GM18502 (cell line): ENCODE results near the gene GRK7.
A peak's percentile ranks its signal among the peaks of the same experiment; 100 is the strongest.

ENCODE experiments used
- ATAC-seq: cut with Tn5 transposase; IDR thresholded peaks from one replicate; pipeline ENCODE4 v1.9.1; 2021; ENCODE audit warnings: mild to moderate bottlenecking; ENCODE audit not compliant: unreplicated experiment, poor library complexity

Gene GRK7

GRCh38 chr3:141763088-141763750 is at the start of gene GRK7:
TSS of gene GRK7 (plus strand) at chr3:141763408. CDS start at chr3:141778285, 14,877 bp downstream.
- ATAC-seq: no peak

DNA sequence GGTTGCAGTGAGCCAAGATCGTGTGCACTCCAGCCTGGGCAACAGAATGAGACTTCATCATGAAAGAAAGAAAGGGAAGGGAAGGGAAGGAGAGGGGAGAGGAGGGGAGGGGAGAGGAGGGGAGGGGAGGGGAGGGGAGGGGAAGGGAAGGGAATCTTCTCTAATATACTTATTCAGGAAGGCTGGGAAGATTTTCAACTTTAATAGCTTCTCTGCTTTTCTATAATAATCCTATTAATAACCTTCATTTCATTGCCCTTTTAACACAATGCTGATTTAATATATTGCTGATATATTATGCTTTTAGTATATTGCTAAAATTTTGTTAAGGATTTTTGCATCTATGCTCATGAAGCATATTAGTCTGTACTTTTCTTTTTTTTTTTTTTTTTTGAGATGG is 48.5 kb upstream of the GRK7 start:
- ATAC-seq: no peak

DNA sequence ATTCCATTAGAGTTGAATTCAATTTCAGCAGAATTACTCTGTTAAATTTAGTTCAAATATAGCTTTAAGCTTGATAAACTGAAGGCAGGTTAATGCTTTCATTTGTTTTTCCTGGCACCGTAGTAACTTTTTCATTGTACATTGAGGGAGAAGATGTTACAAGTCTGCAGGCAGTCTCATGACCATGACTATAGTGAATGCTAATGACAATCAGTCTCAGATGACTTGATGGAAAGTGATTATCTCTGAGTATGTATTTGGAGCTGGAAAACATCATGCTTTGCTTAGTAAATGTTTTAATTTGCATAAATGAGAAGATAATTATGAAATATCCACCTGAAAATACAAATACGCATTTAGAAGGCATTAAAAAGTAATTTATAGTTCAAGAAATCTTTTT is 41.1 kb upstream of the GRK7 start:
- no peak for ATAC-seq

- no peak for ATAC-seq
Measured at GRCh38 chr3:141722648-141723047, 40.6 kb upstream of the GRK7 start.

- no peak for ATAC-seq
Measured at GRCh38 chr3:141723255-141723654, 40.0 kb upstream of the GRK7 start.

- no peak for ATAC-seq
Measured at GRCh38 chr3:141724186-141724585, 39.0 kb upstream of the GRK7 start.

GRCh38 chr3:141725036-141725435 is 38.2 kb upstream of the GRK7 start:
- ATAC-seq: no peak

GRCh38 chr3:141726483-141726882 is 36.7 kb upstream of the GRK7 start:
- ATAC-seq: no peak

GRCh38 chr3:141728355-141728892 is 34.8 kb upstream of the GRK7 start:
- no peak for ATAC-seq

- no peak for ATAC-seq
Measured at GRCh38 chr3:141729240-141729639, 34.0 kb upstream of the GRK7 start.

DNA sequence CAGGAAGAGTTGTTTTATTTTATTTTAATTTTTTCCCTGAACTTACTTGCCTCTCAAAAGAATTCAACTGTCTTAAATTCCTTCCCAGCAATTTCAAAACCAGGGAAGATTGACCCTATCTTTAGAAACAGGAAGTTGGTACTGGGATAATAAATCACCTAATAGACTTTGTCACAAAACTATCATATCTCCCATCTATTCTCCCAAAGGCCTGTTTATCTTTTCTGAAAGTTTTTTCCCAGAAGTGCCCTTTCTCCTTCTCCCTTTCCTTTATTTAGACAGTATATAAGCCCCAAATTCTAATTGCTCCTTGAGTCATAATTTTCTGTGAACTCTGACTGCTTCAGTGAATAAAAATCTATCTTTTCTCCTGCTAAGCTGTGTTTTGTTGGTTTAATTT is 28.0 kb upstream of the GRK7 start:
- no peak for ATAC-seq

DNA sequence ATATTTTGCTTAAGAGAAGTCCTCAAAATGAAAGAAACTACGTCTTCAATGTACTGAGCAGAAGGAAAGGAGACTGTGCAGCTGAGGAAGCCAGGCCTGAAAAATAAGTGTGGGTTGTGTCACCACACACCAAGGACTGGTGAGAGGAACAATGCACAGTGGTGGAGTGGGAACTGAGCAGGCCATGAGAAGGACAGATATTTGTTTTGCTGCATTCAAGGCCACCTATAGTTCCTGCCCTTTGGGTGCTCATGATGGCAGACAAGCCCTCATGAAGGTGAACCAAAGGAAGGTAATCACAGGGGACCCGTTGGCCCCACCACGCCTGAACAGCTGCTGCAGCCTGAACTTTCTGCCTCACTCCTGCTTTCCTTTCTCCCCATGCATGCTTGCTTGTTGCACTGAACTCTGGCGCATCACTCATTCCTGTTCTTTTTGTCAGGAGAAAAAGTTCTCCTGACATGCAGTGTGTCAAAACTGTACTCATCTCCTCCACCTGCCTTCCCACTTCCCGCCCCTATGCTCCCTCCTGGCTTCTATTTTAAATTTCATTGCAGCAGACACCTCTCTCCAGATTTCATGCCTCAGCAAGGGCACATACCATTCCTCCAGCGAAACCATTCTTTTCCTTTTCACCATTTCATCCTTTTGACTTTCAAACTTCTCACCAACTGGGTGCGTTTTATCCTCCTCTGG is 27.3 kb upstream of the GRK7 start:
- ATAC-seq: no peak

- no peak for ATAC-seq
Measured at GRCh38 chr3:141737093-141737492, 26.1 kb upstream of the GRK7 start.

GRCh38 chr3:141737678-141738021 is 25.6 kb upstream of the GRK7 start:
- ATAC-seq: no peak

DNA sequence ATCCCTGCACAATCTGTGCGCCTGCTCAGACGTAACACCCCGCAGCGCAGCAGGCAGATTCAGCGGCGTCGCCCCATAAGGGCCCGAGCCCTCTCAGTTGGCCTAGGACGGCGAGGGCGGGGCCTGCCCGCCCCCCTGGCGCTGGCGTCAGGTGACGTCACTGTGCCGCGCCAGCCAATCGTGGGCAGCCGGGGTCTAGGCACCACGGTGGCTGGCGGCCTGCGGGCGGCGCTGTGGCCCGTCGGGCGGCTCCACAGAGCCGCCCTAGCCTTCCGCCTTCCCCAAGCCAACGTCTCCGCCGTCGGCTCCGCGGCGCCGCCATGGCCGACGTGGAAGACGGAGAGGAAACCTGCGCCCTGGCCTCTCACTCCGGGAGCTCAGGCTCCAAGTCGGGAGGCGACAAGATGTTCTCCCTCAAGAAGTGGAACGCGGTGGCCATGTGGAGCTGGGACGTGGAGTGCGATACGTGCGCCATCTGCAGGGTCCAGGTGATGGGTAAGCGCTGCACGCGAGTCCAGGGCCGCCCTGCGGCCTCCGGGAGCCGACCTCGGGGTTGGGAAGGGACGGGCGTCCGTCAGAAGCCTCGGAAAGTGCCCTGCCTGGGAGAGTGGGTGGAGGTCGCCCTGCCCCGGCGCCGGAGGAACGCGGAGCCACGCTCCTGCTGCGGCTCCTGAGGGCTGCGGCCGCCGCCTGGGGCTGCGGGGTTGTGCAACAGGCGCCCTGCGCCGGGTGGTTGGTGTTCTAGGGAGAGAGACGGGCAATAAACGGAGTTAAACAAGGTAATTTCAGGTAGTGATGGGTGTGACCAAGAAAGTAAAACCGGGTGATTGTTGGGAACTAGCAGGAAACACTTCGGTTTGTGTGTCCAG is 25.0 kb upstream of the GRK7 start, which contains the start of gene RNF7:
Gene RNF7, plus strand, starts transcription at position 277 of the 869 bp plus-strand sequence. Its CDS starts 44 bp downstream, at position 321.
- ATAC-seq: peak; percentile 97

DNA sequence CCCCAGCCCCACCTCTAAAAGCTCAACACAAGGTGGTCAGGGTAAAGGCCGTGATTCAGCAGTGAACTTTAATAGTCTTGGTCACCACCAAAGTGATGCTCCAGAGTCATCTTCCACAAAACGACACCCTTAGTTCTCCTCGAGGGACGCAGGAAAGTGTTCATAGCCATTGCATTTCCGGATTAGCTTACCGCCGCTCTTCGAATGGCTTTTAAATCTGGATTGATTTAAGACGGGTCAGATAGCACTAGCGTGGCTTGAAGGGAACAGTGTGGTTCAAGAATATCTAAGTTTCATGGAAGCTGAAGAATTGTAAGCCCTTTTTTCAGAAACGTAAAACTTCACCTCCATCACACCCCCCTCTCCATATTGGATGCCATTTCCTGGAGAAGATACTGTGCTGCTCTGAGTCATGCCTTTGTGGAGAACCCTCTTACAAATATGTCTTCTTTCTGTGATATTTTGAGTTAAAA is 24.3 kb upstream of the GRK7 start:
- no peak for ATAC-seq

DNA sequence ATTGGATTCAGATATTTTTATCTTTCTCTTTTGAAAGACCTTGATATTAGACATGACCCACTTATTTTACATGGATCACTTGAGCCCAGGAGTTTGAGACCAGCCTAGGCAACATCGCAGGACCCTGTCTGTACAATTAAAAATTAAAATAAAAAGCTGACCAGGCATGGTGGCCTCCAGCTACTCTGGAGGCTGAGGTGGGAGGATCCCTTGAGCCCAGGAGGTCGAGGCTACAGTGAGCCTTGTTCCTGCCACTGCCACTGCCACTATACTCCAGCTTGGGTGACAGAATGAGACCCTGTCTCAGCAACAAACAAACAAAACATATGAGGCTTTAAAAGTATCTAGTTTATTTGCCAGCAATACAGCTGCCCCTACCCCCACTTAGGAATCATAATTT is 23.5 kb upstream of the GRK7 start:
- no peak for ATAC-seq

GRCh38 chr3:141740349-141740748 is 22.9 kb upstream of the GRK7 start:
- ATAC-seq: no peak

- ATAC-seq: no peak
Measured at GRCh38 chr3:141743305-141743704, 19.9 kb upstream of the GRK7 start.

DNA sequence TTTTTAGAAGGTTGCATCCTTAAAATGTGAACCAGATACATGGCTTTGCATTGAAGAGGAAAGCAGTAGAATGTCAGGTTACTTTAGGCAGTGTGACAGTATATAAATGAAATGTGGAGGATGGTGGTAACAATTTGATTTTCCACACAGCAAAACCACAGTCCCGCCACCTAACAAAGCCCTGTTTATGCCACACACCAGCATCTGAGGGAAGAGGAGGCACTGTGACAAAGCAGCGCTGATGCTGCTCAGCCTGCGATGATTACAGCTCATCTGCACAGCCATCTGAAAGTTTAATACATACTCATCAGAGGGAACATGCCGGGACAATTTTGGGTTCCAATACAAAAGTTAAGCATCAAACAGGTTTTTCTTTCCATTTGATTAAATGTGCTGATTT is 16.2 kb upstream of the GRK7 start:
- ATAC-seq: no peak

DNA sequence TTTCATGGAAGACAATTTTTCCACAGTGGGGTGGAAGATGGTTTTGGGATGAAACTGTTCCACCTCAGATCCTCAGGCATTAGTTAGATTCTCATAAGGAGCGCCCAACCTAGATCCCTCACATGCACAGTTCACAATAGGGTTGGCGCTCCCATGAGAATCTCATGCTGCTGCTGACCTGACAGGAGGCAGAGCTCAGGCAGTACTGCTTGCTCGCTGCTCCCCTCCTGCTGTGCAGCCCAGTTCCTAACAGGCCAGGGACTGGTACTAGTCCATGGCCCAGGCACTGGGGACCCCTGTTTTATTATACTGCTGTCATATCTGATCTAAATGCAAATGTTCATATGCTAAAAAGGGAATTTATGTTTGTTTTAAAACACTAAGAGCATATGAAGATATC is 9.8 kb upstream of the GRK7 start:
- ATAC-seq: no peak
